GM12878 (cell line): ENCODE data around the gene PHF10. TPM values are rescaled to one million over a fixed set of nuclear protein-coding genes. Genes with fewer than 3 reads are reported as not detected.

Source experiments
- BCL3 ChIP-seq: IDR thresholded peaks from 2 replicates; pipeline ENCODE4 v1.6.1; 2011; ENCODE audit warnings: borderline replicate concordance, low read depth, mild to moderate bottlenecking, moderate library complexity, low read length; ENCODE audit not compliant: insufficient read depth, poor library complexity, severe bottlenecking
- BHLHE40 ChIP-seq, 2 experiments: fragments of 450-650 bp in 1 of 2; IDR thresholded peaks; 2 replicates each; pipeline ENCODE4 v1.6.1; 2011 to 2017; ENCODE audit warnings: low read depth in 2 of 2, borderline replicate concordance in 1 of 2, improper control_type of control experiment in 1 of 2, low read length in 1 of 2, mild to moderate bottlenecking in 1 of 2
- BRCA1 ChIP-seq: IDR thresholded peaks from 2 replicates; pipeline ENCODE4 v1.6.1; 2011; ENCODE audit warnings: low read depth, low read length, improper control_type of control experiment
- DPF2 ChIP-seq: fragments of 450-650 bp; IDR thresholded peaks from 2 replicates; pipeline ENCODE4 v1.6.1; 2017; ENCODE audit warnings: mild to moderate bottlenecking
- HDGF ChIP-seq: fragments of 450-650 bp; IDR thresholded peaks from 2 replicates; pipeline ENCODE4 v1.6.1; 2016; ENCODE audit warnings: antibody characterized with exemption
- IKZF1 ChIP-seq: fragments of 450-650 bp; conservative IDR thresholded peaks from 2 replicates; pipeline ENCODE4 v1.6.1; 2017; ENCODE audit warnings: antibody characterized with exemption, mild to moderate bottlenecking
- JUND ChIP-seq: IDR thresholded peaks from 2 replicates; pipeline ENCODE4 v1.6.1; 2012; ENCODE audit warnings: low read depth, mild to moderate bottlenecking, low read length, improper control_type of control experiment, moderate library complexity
- LARP7 ChIP-seq: fragments of 450-650 bp; IDR thresholded peaks from 2 replicates; pipeline ENCODE4 v1.6.1; 2017; ENCODE audit warnings: mild to moderate bottlenecking
- NFYA ChIP-seq: IDR thresholded peaks from 2 replicates; pipeline ENCODE4 v1.6.1; 2011; ENCODE audit warnings: low read depth, mild to moderate bottlenecking, low read length, improper control_type of control experiment, borderline replicate concordance
- NR2F1 ChIP-seq: fragments of 450-650 bp; conservative IDR thresholded peaks from 2 replicates; pipeline ENCODE4 v1.6.1; 2017; ENCODE audit warnings: mild to moderate bottlenecking
- PKNOX1 ChIP-seq: fragments of 450-650 bp; IDR thresholded peaks from 2 replicates; pipeline ENCODE4 v1.6.1; 2016; ENCODE audit warnings: mild to moderate bottlenecking
- SMAD5 ChIP-seq: IDR thresholded peaks from 2 replicates; pipeline ENCODE4 v1.6.1; 2016; ENCODE audit warnings: antibody characterized with exemption, low read depth
- SRF ChIP-seq, 2 experiments: IDR thresholded peaks; 2 replicates each; pipeline ENCODE4 v1.6.1; 2011; ENCODE audit warnings: low read depth in 2 of 2, low read length in 2 of 2, mild to moderate bottlenecking in 1 of 2, moderate library complexity in 1 of 2
- polyA plus RNA-seq, 11 experiments: library from polyadenylated mRNA; depleted of rRNA in 4 of 11; unstranded in 6 of 11; stranded (reverse) in 5 of 11; fragments of >200 nt; fragmentation: Nextera tagmentation in 4 of 11; fragmentation: Illumina TruSeq in 1 of 11; extraction: Ambion mirVana in 4 of 11; extraction: Trizol in 1 of 11; gene quantifications; 1 replicate in 1 of 11; 2 replicates in 10 of 11; pipeline versions ENCODE4 v1.2.1 to v1.2.3, GENCODE V29; 2011 to 2016; ENCODE audit warnings: inconsistent platforms in 2 of 11, missing spikeins in 2 of 11, low read depth in 1 of 11
- total RNA-seq, 4 experiments: library from RNA; depleted of rRNA in 3 of 4; stranded (reverse); fragments of >200 nt in 3 of 4; fragmentation: Illumina TruSeq in 1 of 4; extraction: Trizol in 1 of 4; gene quantifications; 2 replicates each; pipeline versions ENCODE4 v1.2.1 to v1.2.3, GENCODE V29; 2013 to 2021
- TF ChIP-seq, protein P1 (sequence below): fragments of 450-650 bp; IDR thresholded peaks from 2 replicates; pipeline ENCODE4 v1.6.1; 2017; ENCODE audit warnings: antibody characterized with exemption, mild to moderate bottlenecking, moderate library complexity
- TF ChIP-seq, protein P2 (sequence below): fragments of 450-650 bp; IDR thresholded peaks from 2 replicates; pipeline ENCODE4 v1.6.1; 2017; ENCODE audit warnings: borderline replicate concordance

Gene PHF10
- total and polyA plus RNA-seq, 10 of the 15 experiments (the other 5 are each of a cell fraction or from before 2014, with no cell fraction given) = 3.8 to 35.6 (median 15.8) TPM

- TF ChIP-seq, protein P1, sequence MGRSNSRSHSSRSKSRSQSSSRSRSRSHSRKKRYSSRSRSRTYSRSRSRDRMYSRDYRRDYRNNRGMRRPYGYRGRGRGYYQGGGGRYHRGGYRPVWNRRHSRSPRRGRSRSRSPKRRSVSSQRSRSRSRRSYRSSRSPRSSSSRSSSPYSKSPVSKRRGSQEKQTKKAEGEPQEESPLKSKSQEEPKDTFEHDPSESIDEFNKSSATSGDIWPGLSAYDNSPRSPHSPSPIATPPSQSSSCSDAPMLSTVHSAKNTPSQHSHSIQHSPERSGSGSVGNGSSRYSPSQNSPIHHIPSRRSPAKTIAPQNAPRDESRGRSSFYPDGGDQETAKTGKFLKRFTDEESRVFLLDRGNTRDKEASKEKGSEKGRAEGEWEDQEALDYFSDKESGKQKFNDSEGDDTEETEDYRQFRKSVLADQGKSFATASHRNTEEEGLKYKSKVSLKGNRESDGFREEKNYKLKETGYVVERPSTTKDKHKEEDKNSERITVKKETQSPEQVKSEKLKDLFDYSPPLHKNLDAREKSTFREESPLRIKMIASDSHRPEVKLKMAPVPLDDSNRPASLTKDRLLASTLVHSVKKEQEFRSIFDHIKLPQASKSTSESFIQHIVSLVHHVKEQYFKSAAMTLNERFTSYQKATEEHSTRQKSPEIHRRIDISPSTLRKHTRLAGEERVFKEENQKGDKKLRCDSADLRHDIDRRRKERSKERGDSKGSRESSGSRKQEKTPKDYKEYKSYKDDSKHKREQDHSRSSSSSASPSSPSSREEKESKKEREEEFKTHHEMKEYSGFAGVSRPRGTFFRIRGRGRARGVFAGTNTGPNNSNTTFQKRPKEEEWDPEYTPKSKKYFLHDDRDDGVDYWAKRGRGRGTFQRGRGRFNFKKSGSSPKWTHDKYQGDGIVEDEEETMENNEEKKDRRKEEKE = no peak
- TF ChIP-seq PKNOX1 = no peak
- no peak for TF ChIP-seq JUND
- no peak for TF ChIP-seq NFYA
- TF ChIP-seq BHLHE40 (IDR thresholded peaks at IDR 0.05; ENCODE audit: borderline replicate concordance in 1 of 2, low read depth in 2 of 2, low read length in 1 of 2) = peak in 1 of 2 experiments; percentile 33; a peak in 1 of 4 replicates
- TF ChIP-seq BRCA1 = no peak
- TF ChIP-seq DPF2 = peak; percentile 45
- no peak for TF ChIP-seq SMAD5
- 0 out of 2 replicates have a peak, but pooled peaks have one; percentile 72 for TF ChIP-seq IKZF1
- peak; percentile 71 for TF ChIP-seq LARP7
- peak; percentile 61 for TF ChIP-seq NR2F1
- no peak for TF ChIP-seq SRF (IDR thresholded peaks at IDR 0.05; ENCODE audit: low read depth in 2 of 2, low read length in 2 of 2)
- TF ChIP-seq BCL3 = no peak
- no peak for TF ChIP-seq HDGF
- TF ChIP-seq, protein P2, sequence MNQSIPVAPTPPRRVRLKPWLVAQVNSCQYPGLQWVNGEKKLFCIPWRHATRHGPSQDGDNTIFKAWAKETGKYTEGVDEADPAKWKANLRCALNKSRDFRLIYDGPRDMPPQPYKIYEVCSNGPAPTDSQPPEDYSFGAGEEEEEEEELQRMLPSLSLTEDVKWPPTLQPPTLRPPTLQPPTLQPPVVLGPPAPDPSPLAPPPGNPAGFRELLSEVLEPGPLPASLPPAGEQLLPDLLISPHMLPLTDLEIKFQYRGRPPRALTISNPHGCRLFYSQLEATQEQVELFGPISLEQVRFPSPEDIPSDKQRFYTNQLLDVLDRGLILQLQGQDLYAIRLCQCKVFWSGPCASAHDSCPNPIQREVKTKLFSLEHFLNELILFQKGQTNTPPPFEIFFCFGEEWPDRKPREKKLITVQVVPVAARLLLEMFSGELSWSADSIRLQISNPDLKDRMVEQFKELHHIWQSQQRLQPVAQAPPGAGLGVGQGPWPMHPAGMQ = no peak
- TF ChIP-seq, all 136 proteins: peak for 19
Observed at GRCh38 chr6:169723200-169723909, 945 bp downstream of the PHF10 start (continued).
